Astrocyte (in vitro differentiated cells and primary cell): Measurements from ENCODE around the gene GLCCI1.

ENCODE experiments used
- CTCF ChIP-seq: IDR thresholded peaks from 2 replicates; pipeline ENCODE4 v1.5.1; 2011; ENCODE audit warnings: low read depth, mild to moderate bottlenecking, inconsistent platforms, low read length, moderate library complexity; ENCODE audit not compliant: insufficient read depth
- EZH2 ChIP-seq: IDR thresholded peaks from 2 replicates; pipeline ENCODE4 v1.6.1; 2012; ENCODE audit warnings: mild to moderate bottlenecking, low read length, inconsistent platforms; ENCODE audit not compliant: insufficient read depth

GRCh38 chr7:8056439-8056838, 87.8 kb downstream of the GLCCI1 start:
- no peak for TF ChIP-seq CTCF
- TF ChIP-seq EZH2, result no peak
